Measurements from ENCODE around the gene MED13. TPM values are rescaled to one million over a fixed set of nuclear protein-coding genes. Genes with fewer than 3 reads are reported as not detected.
"Not testable (repeated sequence)": the region's sequence is repeated elsewhere in the genome, so short reads cannot be mapped to it uniquely, and the experiment has no call there.

MED13 gene
- total RNA-seq, 4 donors from 2014 or later = 34.5 to 64.9 (median 52.0) TPM

- Histone ChIP-seq H3K27me3 (no peaks in the 10 kb centered on the region), H3K9me3 (no peaks in the 10 kb centered on the region), H3K4me3 (no peak overlapping the region), H3K36me3 (peaks cover 11 to 96% of the 10 kb centered on the region in 2 donors), H3K4me1 (no peaks in the 10 kb centered on the region), H3K27ac (no peak overlapping the region)
- no peak for ATAC-seq
- 97 to 98% methylated on average over 5 of the region's 5 CpGs for WGBS, 2 donors (ENCODE audit: low coverage in 1 of 2)
- TF ChIP-seq POLR2A (IDR thresholded peaks at IDR 0.05) (no peak), CTCF (IDR thresholded peaks at IDR 0.05) (no peak), EP300 (IDR thresholded peaks at IDR 0.05) (no peak), POLR2AphosphoS5 (IDR thresholded peaks at IDR 0.05) (no peak)
Observed at GRCh38 chr17:61904094-61904710, 160.9 kb downstream of the MED13 start.

- no peak overlapping the region for H3K27ac ChIP-seq
- H3K4me1 ChIP-seq = no peaks in the 10 kb centered on the region
- peaks cover 11 to 96% of the 10 kb centered on the region in 2 donors for H3K36me3 ChIP-seq
- no peak for ATAC-seq
- no peak overlapping the region for H3K4me3 ChIP-seq
- WGBS, 2 donors (ENCODE audit: low coverage in 1 of 2) = 94% methylated on average over 3 of the region's 3 CpGs; no CpG with 5 or more reads in 1 of the 2 donors
- no peaks in the 10 kb centered on the region for H3K27me3 ChIP-seq
- TF ChIP-seq POLR2A (IDR thresholded peaks at IDR 0.05) (no peak), CTCF (IDR thresholded peaks at IDR 0.05) (no peak), POLR2AphosphoS5 (IDR thresholded peaks at IDR 0.05) (no peak)
- no peaks in the 10 kb centered on the region for H3K9me3 ChIP-seq
Observed at GRCh38 chr17:61903251-61903650, 161.8 kb downstream of the MED13 start.

GRCh38 chr17:61897548-61898180 lies 167.4 kb downstream of the MED13 start:
- ATAC-seq = no peak

GRCh38 chr17:61895391-61895790 lies 169.7 kb downstream of the MED13 start:
- 31 to 68% methylated on average over 2 of the region's 2 CpGs for WGBS, 2 donors (ENCODE audit: low coverage in 1 of 2)
- no peaks in the 10 kb centered on the region for H3K27me3 ChIP-seq
- ATAC-seq = no peak
- H3K27ac ChIP-seq = no peak overlapping the region
- no peaks in the 10 kb centered on the region for H3K4me1 ChIP-seq
- H3K36me3 ChIP-seq = peaks cover 0 to 91% of the 10 kb centered on the region in 2 donors
- H3K4me3 ChIP-seq = no peak overlapping the region
- TF ChIP-seq POLR2A (IDR thresholded peaks at IDR 0.05) = no peak
- TF ChIP-seq EP300 (IDR thresholded peaks at IDR 0.05) = no peak
- no peak for TF ChIP-seq CTCF (IDR thresholded peaks at IDR 0.05)
- TF ChIP-seq POLR2AphosphoS5 (IDR thresholded peaks at IDR 0.05) = no peak
- no peaks in the 10 kb centered on the region for H3K9me3 ChIP-seq

More at GRCh38 chr17:61897548-61898180, 167.4 kb downstream of the MED13 start:
- Histone ChIP-seq H3K4me1 (no peaks in the 10 kb centered on the region), H3K9me3 (no peaks in the 10 kb centered on the region), H3K27me3 (no peaks in the 10 kb centered on the region), H3K27ac (no peak overlapping the region), H3K36me3 (peaks cover 0 to 88% of the 10 kb centered on the region in 2 donors), H3K4me3 (no peak overlapping the region)
- TF ChIP-seq POLR2A (IDR thresholded peaks at IDR 0.05) (no peak), EP300 (IDR thresholded peaks at IDR 0.05) (no peak), POLR2AphosphoS5 (IDR thresholded peaks at IDR 0.05) (no peak), CTCF (IDR thresholded peaks at IDR 0.05) (no peak)
- WGBS, 2 donors (ENCODE audit: low coverage in 1 of 2) = 86 to 100% methylated on average over 2 of the region's 2 CpGs

- H3K27me3 ChIP-seq, H3K4me1 ChIP-seq, H3K9me3 ChIP-seq, ATAC-seq, H3K27ac ChIP-seq, H3K4me3 ChIP-seq: not testable (repeated sequence)
- 82 to 84% methylated on average over 5 of the region's 5 CpGs for WGBS, 2 donors (ENCODE audit: low coverage in 1 of 2)
- H3K36me3 ChIP-seq = peaks cover 0 to 91% of the 10 kb centered on the region in 2 donors
Observed at GRCh38 chr17:61894310-61894709, 170.8 kb downstream of the MED13 start.

Other genes with a start within 250 kb of the MED13 start
- gene BRIP1, start 201.8 kb downstream of the MED13 start, total RNA-seq = 1 to 10 TPM in 1 of 4 donors, under 1 TPM in 3; 0.15 to 1.1 (median 0.29) TPM
- gene INTS2, start 137.3 kb downstream of the MED13 start, total RNA-seq = 10 to 100 TPM; 11.3 to 16.9 (median 14.8) TPM

All from gastroesophageal sphincter (tissue), 4 donors.